ENCODE results near the gene LDLRAD3. TPM values are rescaled to one million over a fixed set of nuclear protein-coding genes. Genes with fewer than 3 reads are reported as not detected.

The LDLRAD3 gene
- total and polyA plus RNA-seq, 11 donors, result 1.1 to 7.7 (median 2.6) TPM

- no peaks in the 10 kb centered on the region for H3K27me3 ChIP-seq
- no peak for DNase-seq
- WGBS, 4 donors, result 91 to 96% (median 94%) methylated on average over 8 of the region's 8 CpGs
- no peaks in the 10 kb centered on the region for H3K9me3 ChIP-seq
- no peak overlapping the region for H3K4me3 ChIP-seq
- H3K36me3 ChIP-seq, result no peaks in the 10 kb centered on the region
- H3K27ac ChIP-seq, result no peak overlapping the region
- no peak for TF ChIP-seq CTCF (IDR thresholded peaks at IDR 0.05)
- no peak for TF ChIP-seq POLR2A (IDR thresholded peaks at IDR 0.05)
- no peak for ATAC-seq
- intact Hi-C loops (cut with DNase I), result loop anchor here in 2 of 10 donors (10.0 kb wide), 1 partner anchor 437 kb away; the partner anchor contains the start of gene FJX1 (in 2 of the 2)
- H3K4me1 ChIP-seq, result peaks cover 0 to 4% (median 0%) of the 10 kb centered on the region in 12 donors
Observed at GRCh38 chr11:36051235-36052144, 107.6 kb downstream of the LDLRAD3 start.

- intact Hi-C loops (cut with DNase I), result loop anchor here in 2 of 10 donors (10.0 kb wide), 1 partner anchor 438 kb away; the partner anchor contains the start of gene FJX1 (in 2 of the 2)
- Histone ChIP-seq H3K27ac (no peak overlapping the region), H3K4me1 (peaks cover 0 to 20% (median 2%) of the 10 kb centered on the region in 12 donors), H3K36me3 (no peaks in the 10 kb centered on the region), H3K9me3 (no peaks in the 10 kb centered on the region), H3K27me3 (no peaks in the 10 kb centered on the region), H3K4me3 (no peak overlapping the region)
- ATAC-seq (no peak), DNase-seq (no peak)
- TF ChIP-seq POLR2A (IDR thresholded peaks at IDR 0.05) (no peak), CTCF (IDR thresholded peaks at IDR 0.05) (no peak)
- 95 to 98% (median 97%) methylated on average over 5 of the region's 5 CpGs for WGBS, 4 donors
Observed at GRCh38 chr11:36053281-36053680, 109.4 kb downstream of the LDLRAD3 start.

DNA sequence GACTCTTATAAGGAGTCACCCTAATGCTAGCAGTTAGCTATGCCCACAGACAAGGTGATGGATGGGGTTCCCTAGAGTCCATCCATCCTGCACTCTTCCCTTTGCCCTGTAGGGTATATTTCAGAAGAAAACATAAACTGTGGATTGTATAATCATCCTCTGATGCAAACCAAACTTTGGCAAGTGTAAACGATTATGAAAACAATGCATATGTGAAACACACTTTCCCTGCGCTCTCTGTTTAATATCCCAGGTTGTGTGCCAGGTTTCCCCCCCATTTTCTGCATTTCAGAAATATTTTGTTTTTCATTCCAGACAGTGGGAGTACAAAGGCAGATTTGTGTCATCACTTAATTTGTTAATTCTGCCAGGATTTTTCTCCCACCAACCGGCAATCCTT is 110.0 kb downstream of the LDLRAD3 start:
- Histone ChIP-seq H3K4me3 (no peak overlapping the region), H3K27me3 (no peaks in the 10 kb centered on the region), H3K36me3 (no peaks in the 10 kb centered on the region), H3K27ac (no peak overlapping the region), H3K4me1 (peaks cover 0 to 21% (median 2%) of the 10 kb centered on the region in 12 donors), H3K9me3 (no peaks in the 10 kb centered on the region)
- 84 to 88% (median 84%) methylated on average over 3 of the region's 3 CpGs for WGBS, 4 donors
- TF ChIP-seq POLR2A (IDR thresholded peaks at IDR 0.05) (no peak), CTCF (IDR thresholded peaks at IDR 0.05) (no peak)
- intact Hi-C loops (cut with DNase I), result loop anchor here in 2 of 10 donors (10.0 kb wide), 1 partner anchor 439 kb away; the partner anchor contains the start of gene FJX1 (in 2 of the 2)
- DNase-seq (no peak), ATAC-seq (no peak)

GRCh38 chr11:36054628-36055027 is 110.8 kb downstream of the LDLRAD3 start:
- TF ChIP-seq POLR2A (IDR thresholded peaks at IDR 0.05) (no peak), CTCF (IDR thresholded peaks at IDR 0.05) (no peak)
- Histone ChIP-seq H3K4me1 (peaks cover 0 to 21% (median 2%) of the 10 kb centered on the region in 12 donors), H3K9me3 (peaks cover 0 to 7% (median 2%) of the 10 kb centered on the region in 12 donors), H3K4me3 (no peak overlapping the region), H3K27ac (no peak overlapping the region), H3K36me3 (no peaks in the 10 kb centered on the region), H3K27me3 (no peaks in the 10 kb centered on the region)
- WGBS, 4 donors, result 94 to 97% (median 95%) methylated on average over 1 of the region's 1 CpG
- intact Hi-C loops (cut with DNase I), result loop anchor here in 2 of 10 donors (10.0 kb wide), 1 partner anchor 440 kb away; the partner anchor contains the start of gene FJX1 (in 2 of the 2)
- no peak for DNase-seq
- ATAC-seq, result no peak
